Glutamatergic neuron (in vitro differentiated cells): ENCODE measurements around the gene PRKCH. TPM values are rescaled to one million over a fixed set of nuclear protein-coding genes. Genes with fewer than 3 reads are reported as not detected.

ENCODE experiments used
- DNase-seq: peaks from one replicate; pipeline ENCODE4 v3.0.0; 2022
- H3K27ac Mint-ChIP-seq: one replicate; pipeline ENCODE4 v1.8.0; 2020; ENCODE audit warnings: mild to moderate bottlenecking, mixed read lengths, inconsistent platforms; ENCODE audit not compliant: unreplicated experiment
- H3K27me3 Mint-ChIP-seq: one replicate; pipeline ENCODE4 v1.8.0; 2020; ENCODE audit warnings: mild to moderate bottlenecking, moderate library complexity, mixed read lengths, inconsistent platforms; ENCODE audit not compliant: unreplicated experiment
- H3K36me3 Mint-ChIP-seq: one replicate; pipeline ENCODE4 v1.8.0; 2020; ENCODE audit warnings: mild to moderate bottlenecking, mixed read lengths, inconsistent platforms; ENCODE audit not compliant: unreplicated experiment
- H3K4me1 Mint-ChIP-seq: one replicate; pipeline ENCODE4 v1.8.0; 2020; ENCODE audit warnings: mild to moderate bottlenecking, low read depth, mixed read lengths, inconsistent platforms; ENCODE audit not compliant: unreplicated experiment
- H3K4me3 Mint-ChIP-seq: one replicate; pipeline ENCODE4 v1.8.0; 2020; ENCODE audit warnings: mild to moderate bottlenecking, mixed read lengths, inconsistent platforms; ENCODE audit not compliant: unreplicated experiment
- H3K9me3 Mint-ChIP-seq: one replicate; pipeline ENCODE4 v1.8.0; 2020; ENCODE audit warnings: mild to moderate bottlenecking, moderate library complexity, mixed read lengths, inconsistent platforms; ENCODE audit not compliant: unreplicated experiment
- total RNA-seq: library from RNA; stranded (reverse); fragmentation: NEBNext Ultra II Directional; extraction: Animal tissue kit (Norgen Biotek cat#: 25700); gene quantifications from one replicate; pipeline ENCODE4 v1.2.1, GENCODE V29; 2021; ENCODE audit not compliant: unreplicated experiment
- TF ChIP-seq, protein P1 (sequence below): fragments of 200-600 bp; sonication (generic); IDR thresholded peaks from one replicate; pipeline ENCODE4 v1.5.0; 2021; ENCODE audit not compliant: partially characterized antibody, unreplicated experiment

The PRKCH gene
- total RNA-seq, 1 donor from 2014 or later: 0.54 TPM

DNA sequence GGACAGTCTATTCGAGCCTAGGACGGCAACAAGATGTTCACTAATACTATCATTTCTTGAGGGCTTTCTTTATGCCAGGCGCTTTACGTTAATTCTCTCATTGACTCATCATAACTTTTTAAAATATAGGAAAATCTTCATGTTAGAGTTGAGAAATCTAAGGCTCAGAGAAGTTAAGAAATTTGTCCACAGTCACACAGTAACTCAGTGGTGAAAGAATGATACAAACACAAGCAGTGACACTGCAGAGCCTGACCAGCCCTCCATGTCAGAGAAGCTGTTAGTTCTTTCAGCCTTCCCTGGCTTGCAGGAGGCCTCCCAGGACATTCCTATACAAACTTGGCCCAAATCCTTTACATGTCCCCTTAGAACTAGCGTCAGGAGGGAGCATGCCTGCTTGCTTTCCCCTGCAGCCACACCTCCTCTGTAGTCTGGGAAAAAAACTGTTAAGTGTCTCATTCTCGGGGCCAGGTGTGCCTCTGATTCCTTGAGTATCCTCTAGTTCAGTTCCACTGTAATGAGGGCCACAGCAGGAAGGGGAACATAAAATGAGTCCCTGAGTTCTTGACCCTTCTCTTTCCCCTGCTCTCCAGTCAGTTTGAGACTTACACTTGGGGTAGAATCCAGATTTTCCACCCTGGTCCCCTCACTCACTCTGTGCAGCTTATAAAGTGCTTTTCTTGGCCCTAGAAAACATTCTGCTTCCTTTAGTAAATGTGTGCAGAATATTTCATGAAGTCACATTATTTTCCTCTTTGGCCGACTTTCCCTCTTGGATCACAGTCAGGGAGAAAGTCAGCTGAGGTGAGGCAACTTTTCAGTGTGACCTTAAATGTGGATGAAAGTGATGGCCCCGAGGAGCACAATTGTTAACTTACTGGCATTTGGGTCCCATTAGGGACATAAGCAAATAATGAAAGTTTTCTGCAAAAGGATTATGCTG is 221.7 kb downstream of the PRKCH start:
- Mint-ChIP-seq H3K9me3 (peaks cover 2% of the 10 kb centered on the region), H3K4me3 (no peak overlapping the region), H3K36me3 (peaks cover 4% of the 10 kb centered on the region), H3K4me1 (peaks cover 10% of the 10 kb centered on the region), H3K27me3 (peaks cover 2% of the 10 kb centered on the region), H3K27ac (no peak overlapping the region)
- DNase-seq: no peak
- TF ChIP-seq, protein P1, sequence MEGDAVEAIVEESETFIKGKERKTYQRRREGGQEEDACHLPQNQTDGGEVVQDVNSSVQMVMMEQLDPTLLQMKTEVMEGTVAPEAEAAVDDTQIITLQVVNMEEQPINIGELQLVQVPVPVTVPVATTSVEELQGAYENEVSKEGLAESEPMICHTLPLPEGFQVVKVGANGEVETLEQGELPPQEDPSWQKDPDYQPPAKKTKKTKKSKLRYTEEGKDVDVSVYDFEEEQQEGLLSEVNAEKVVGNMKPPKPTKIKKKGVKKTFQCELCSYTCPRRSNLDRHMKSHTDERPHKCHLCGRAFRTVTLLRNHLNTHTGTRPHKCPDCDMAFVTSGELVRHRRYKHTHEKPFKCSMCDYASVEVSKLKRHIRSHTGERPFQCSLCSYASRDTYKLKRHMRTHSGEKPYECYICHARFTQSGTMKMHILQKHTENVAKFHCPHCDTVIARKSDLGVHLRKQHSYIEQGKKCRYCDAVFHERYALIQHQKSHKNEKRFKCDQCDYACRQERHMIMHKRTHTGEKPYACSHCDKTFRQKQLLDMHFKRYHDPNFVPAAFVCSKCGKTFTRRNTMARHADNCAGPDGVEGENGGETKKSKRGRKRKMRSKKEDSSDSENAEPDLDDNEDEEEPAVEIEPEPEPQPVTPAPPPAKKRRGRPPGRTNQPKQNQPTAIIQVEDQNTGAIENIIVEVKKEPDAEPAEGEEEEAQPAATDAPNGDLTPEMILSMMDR: no peak

GRCh38 chr14:61543946-61544345 is 222.6 kb downstream of the PRKCH start:
- H3K4me3 Mint-ChIP-seq: no peak overlapping the region
- no peak for DNase-seq
- H3K9me3 Mint-ChIP-seq: peaks cover 2% of the 10 kb centered on the region
- H3K27me3 Mint-ChIP-seq: peaks cover 2% of the 10 kb centered on the region
- TF ChIP-seq, protein P1: no peak
- H3K27ac Mint-ChIP-seq: no peak overlapping the region
- peaks cover 4% of the 10 kb centered on the region for H3K36me3 Mint-ChIP-seq
- H3K4me1 Mint-ChIP-seq: peaks cover 10% of the 10 kb centered on the region

- Mint-ChIP-seq H3K27me3 (peaks cover 2% of the 10 kb centered on the region), H3K27ac (no peak overlapping the region), H3K4me1 (peaks cover 10% of the 10 kb centered on the region), H3K9me3 (peaks cover 2% of the 10 kb centered on the region), H3K36me3 (peaks cover 4% of the 10 kb centered on the region), H3K4me3 (no peak overlapping the region)
- DNase-seq: no peak
- TF ChIP-seq, protein P1: no peak
Measured at GRCh38 chr14:61544448-61545330, 223.3 kb downstream of the PRKCH start.

DNA sequence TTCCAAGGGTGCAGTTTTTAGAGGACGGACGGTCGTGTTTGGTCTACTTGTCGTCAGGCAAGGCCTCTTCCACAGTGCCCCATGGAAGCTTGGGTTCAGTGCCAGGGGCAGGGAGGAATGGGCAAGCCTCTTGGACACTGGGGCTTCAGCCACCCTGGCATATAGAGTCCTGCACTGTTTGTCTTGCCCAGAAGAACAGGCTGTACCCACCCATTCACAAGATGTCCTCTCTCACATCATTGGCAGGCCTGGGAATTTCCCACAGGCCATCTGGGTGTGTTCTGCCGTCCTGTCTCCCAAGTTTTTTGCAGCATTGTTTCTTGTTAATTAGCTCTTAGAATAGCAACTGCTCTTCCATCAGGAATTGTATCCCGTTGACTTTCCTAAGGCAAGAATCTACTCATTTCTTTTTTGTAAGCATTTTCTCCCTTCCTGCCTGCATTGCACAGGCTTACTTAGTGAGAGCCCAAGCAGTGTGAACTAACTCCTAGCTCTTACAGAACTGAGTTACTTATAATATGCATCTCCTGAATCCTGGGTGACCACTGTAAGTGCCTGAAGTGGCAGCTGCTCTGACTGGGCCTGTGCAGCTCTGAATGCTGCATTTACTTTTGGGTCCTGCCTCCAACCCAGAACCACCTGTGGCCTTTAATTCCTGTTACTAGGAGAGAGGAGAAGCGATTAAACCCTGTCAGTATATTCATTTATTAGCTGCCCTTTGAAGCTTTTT is 224.5 kb downstream of the PRKCH start:
- H3K9me3 Mint-ChIP-seq: peaks cover 2% of the 10 kb centered on the region
- TF ChIP-seq, protein P1: no peak
- H3K4me1 Mint-ChIP-seq: peaks cover 10% of the 10 kb centered on the region
- no peak overlapping the region for H3K27ac Mint-ChIP-seq
- H3K4me3 Mint-ChIP-seq: no peak overlapping the region
- DNase-seq: no peak
- no peaks in the 10 kb centered on the region for H3K36me3 Mint-ChIP-seq
- peaks cover 2% of the 10 kb centered on the region for H3K27me3 Mint-ChIP-seq
